G401.6 (cell line): ENCODE results near the gene UGT3A1.
"Not testable (repeated sequence)": the region's sequence is repeated elsewhere in the genome, so short reads cannot be mapped to it uniquely, and the experiment has no call there.

ENCODE experiments used
- FAIRE-seq: peaks from 2 replicates; lab custom pipeline; 2012; peaks lifted over from hg19 to GRCh38; lab: Jason Lieb, UNC

The UGT3A1 gene

DNA sequence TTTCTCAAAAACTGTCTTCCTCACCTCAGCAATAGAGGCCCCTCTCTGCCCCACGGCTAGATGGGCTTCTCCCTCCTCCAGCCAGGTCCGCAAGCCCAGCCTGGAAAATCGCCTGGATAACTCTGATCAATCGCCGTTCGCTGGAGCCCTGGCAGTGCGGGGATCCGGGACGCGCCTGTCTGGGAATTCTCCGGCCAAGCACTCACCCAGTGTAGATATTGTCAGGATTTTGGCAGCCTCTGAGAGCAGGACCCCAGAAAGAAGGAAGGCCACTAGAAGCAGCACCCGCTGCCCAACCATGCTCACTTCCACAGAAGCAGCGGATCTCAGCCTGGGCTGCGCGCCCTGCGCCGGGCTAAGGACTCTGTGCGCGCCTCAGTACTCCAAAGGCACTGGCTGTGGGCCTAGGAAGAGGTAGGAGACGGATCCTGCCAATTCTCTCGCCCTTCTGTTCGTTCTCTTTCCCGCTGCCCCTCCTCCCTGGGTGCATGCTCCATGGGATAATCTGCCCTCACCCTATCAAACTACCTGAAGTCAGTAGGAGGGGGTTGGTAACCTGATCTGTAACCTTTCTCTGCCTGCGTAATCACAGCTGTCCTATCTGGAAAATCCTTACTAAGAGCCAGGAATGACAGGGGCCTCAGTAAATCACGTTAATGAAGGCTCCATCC, at the start of gene UGT3A1:
UGT3A1 (minus strand) TSS at position 450 of the 671 bp plus-strand sequence; CDS start at position 300, 150 bp downstream.
- no peak for FAIRE-seq

- FAIRE-seq = no peak
Measured at GRCh38 chr5:36035696-36036095, 44.5 kb upstream of the UGT3A1 start.

DNA sequence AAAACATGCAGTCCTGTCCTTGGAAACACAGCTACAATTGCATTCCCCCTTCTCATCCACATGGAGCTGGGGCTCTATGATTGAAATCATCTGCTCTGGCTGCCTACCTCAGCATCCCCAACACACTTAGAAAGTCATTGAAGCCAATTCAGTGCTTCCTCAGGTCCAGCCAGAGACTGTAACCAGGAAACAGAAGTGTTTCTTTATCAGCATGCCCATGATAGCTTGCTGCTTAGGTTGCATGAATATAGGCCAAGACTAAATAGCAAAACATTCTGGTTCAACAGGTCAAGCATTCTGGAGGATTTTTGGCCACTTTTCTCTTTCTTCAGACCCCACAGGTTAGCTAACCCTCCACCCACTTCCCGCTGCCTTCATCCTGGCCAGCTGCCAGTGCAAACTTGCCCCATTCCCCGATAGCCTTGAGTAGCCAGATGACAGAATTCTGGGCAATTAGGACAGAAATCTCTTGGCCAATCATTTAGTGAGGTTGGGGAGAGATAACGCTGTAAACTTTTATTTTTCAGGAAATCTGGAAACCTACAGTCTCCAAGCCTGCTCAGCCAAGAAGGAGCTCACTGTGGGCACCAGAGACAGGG, 43.4 kb upstream of the UGT3A1 start:
- not testable (repeated sequence) for FAIRE-seq

DNA sequence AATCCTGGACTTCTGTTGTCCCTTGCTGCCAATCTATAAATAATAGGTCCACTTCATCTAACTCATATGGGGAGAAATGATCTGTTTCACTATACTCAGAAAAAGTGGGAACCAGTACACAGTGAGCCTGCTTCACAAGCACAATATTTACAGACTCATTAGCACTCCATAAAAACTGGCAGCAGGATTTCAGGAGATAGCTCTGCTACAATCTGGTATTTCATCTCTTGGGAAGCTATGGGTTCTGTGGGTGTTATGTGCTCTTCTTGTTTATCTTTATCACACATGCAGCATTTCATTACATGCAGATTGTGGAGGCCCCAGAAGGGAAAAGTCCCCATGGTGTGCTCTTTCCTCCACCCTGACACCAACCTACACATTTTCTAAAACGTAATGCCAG, 42.3 kb upstream of the UGT3A1 start:
- no peak for FAIRE-seq

DNA sequence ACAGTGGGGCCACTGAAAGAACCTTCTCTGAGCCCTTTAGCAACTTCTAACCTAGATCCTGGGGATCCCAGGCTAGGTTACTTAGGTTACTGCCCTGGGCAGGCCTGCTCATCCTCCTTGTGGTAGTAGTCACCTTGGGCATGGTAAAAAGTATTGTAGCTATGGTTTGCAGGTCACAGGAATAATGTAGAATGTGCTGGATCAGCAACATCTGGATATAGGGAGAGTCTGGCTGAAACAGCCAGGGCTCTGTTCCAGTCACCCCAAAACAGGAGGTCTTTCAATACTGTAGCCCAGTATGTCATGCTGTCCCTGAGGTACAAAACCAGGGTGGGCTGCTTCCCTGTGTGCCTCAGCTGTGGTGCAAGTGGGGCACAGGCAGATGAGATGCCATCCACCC, 41.9 kb upstream of the UGT3A1 start:
- FAIRE-seq = no peak

DNA sequence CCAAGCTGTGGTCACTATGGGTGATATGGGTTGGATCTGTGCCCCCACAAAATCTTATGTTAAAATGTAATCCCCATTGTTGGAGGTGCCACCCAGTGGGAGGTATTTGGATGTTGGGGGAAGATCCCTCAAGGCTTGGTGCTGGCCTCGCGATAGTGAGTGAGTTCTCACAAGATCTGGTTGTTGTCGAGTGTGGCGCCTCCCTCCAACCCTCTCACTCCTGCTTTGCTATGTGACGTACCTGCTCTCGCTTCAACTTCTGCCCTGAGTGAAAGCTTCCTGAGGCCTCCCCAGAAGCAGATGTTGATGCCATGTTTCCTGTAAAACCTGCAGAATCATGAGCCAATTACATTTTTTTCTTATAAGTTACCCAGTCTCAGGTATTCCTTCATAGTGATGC, 40.0 kb upstream of the UGT3A1 start:
- no peak for FAIRE-seq

DNA sequence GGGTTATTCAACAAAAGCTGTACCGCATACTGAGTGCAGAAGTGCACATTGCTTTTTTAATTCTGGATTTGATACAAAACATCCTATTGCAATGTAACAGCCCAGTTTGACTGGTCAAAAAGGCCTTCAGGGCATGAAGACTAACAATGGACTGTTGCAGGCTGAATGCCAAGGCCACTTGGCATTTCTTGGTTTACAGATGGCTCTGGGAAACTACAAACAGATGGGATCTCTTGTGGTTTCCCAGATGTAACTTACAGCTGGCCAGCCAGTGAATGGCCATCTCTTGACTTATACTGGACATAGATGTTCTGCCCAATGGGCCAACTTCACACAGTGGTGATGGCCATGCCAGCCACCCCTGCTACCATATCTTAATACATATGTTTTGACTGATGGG, 38.7 kb upstream of the UGT3A1 start:
- FAIRE-seq = no peak

GRCh38 chr5:36028816-36029465, 37.8 kb upstream of the UGT3A1 start:
- no peak for FAIRE-seq

DNA sequence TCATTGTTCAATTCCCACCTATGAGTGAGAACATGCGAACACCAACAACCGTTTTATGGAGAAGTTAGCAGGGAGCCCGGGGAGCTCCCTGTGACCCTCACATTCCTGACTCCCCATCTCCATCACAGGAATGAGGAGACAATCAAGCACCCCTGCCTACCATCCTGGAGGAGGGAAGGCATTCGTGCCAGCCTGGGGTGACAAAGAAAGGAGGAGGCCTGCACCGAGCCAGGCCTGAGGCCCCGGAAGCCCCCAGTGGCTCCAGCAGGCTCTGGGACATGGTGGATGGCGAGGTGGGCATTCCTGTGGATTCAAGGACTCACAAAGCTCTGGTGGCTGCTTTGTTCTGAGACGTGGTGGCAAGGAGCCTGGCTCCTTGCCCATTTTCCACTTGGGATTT, 36.5 kb upstream of the UGT3A1 start:
- FAIRE-seq = no peak

- no peak for FAIRE-seq
Measured at GRCh38 chr5:36026706-36027465, 35.7 kb upstream of the UGT3A1 start.

DNA sequence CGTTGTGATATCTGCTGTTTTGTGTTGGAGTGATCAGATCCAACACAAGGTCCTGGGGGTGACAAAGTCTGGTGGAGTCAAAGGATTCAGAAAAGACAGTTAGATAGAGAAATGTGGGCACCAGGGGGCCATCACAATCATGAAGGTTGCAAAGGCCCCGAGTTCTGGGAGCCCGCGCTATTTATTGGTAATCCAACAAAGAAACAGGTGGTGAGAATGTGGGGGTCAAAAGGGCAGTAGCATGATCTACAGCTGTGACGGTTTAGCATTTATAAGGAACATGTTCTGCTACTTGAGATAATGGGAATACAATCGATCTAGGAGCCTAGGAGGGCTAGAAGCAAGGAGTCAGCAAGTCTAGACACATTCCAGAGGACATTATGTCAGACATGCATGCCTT, 31.1 kb upstream of the UGT3A1 start:
- not testable (repeated sequence) for FAIRE-seq

GRCh38 chr5:36019584-36019983, 28.4 kb upstream of the UGT3A1 start:
- not testable (repeated sequence) for FAIRE-seq

DNA sequence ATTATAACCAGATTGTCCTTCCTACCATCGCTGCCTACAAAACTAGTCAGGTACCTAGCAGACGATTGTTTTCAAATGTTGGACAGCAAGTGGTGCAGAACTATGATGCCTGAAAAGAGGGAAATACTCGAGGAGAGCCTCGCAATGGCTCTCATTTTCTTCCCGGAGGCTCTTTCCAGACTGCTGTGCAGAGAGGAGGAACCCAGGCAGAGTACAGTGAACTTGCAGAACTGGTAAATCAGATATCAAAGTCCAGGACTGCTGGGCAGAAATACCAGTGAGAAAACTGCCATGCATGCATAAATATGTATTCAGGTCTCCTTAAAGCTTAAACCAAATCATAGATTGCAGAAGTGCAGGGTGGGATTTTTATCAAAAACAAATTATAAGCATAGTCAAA, 26.4 kb upstream of the UGT3A1 start:
- no peak for FAIRE-seq

DNA sequence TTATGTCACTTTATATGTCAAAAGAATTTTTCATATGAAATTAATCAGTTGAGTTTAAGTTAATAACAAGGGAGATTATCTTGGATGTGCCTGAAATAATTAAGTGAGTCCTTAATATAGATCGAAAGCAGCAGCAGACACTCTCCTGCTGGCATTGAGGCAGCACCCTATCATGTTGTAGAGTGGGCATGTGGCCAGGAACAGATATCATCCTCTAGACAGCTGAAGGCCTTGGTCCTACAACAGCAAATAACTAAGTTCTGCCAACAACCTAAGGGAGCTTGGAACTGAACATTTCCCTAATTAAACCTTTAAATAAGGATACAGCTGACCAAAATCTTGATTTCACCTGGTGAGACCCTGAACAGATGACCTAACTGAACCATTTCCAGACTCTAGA, 25.8 kb upstream of the UGT3A1 start:
- no peak for FAIRE-seq

DNA sequence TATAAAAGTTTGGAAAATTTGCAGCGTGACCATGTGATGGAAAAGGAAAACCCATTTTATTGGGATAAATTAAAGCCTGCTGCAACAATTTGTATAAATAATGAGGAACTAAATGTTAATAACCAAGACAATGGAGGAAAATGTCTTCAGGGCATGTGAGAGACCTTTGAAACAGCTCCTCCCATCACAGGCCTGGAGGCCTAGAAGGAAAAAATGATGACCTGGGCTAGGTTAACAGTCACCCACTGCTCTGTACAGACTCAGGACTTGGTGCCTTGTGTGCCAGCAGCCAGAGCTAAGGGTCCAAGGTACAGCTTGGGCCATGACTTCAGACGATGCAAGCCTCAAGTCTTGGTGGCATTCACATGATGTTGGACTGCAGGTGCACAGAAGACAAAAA, 22.0 kb upstream of the UGT3A1 start:
- no peak for FAIRE-seq

DNA sequence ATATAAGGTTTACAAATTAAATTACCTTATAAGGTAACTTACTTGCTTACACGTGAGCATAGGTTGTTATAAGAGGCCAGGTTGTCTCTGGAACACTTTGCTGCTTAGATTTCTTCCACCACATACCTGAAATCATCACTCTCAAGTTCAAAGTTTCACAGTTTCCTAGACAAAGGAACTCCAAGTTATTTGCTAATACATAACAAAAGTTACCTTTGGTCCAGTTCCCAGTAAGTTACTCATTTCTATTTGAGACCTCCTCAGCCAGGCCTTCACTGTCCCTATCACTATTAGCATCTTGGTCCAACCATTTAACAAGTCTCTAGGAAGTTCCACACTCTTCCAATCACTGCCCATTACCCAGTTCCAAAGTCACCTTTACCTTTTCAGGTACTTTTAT, 18.5 kb upstream of the UGT3A1 start:
- FAIRE-seq = no peak

- no peak for FAIRE-seq
Measured at GRCh38 chr5:36007366-36007765, 16.2 kb upstream of the UGT3A1 start.

GRCh38 chr5:36006163-36006562, 15.0 kb upstream of the UGT3A1 start:
- no peak for FAIRE-seq

DNA sequence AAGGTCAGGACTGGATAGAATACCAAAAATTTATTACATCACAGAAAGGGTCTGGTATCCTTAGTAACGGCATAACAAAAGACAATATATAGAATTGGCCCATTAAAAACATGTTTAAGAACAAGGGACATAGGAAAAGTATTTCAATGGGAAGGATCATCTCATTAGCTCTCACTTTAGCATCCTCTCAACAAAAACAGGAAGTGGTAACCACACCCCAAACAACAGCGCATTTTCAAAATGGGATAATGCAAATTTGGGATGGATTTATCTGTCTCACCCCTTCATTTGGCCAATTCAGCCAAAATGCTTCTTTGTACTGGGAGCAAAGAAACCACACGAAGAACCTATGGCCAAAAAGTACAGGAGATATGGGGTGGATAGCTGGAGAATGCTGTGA, 9.8 kb upstream of the UGT3A1 start:
- no peak for FAIRE-seq

DNA sequence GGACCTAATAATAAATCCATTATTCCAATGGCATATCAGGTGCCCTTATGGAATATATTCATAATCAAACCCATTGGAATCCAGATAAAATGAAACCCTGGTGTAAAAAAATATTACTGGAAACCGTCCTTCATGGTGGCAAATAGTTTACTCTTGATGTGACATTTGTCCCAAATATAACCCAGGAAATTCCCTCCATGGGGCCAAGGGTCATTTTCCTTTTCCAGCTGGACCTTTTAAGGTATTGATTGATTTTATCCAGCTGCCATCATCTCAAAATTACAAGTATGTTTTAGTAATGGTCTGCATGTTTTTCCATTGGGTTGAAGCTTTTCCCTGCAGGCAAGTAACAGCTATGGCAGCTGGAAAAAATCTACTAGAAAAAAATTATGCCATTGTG, 8.4 kb upstream of the UGT3A1 start:
- FAIRE-seq = no peak

GRCh38 chr5:35996076-35996475, 4.9 kb upstream of the UGT3A1 start:
- FAIRE-seq = no peak

DNA sequence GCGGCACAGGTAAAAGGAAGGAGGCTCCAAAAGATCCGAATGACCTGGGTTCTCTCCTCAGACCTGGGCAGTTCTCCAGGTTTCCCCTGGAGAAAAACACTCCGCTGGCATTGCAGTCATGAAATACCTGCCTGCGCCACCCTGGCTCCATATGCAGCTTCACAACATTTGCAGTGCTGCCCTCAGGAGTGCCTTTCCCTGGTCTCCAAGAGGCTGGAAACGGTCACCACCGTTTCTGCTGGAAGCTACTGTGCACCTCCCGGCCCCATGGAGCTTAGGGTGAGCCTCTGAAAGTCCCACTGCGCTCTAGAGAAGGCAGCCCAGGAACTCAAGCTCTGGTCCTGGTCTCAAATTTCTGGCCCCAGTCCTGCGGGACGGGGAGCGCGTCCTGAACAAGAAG, 670 bp downstream of the UGT3A1 start:
- no peak for FAIRE-seq

DNA sequence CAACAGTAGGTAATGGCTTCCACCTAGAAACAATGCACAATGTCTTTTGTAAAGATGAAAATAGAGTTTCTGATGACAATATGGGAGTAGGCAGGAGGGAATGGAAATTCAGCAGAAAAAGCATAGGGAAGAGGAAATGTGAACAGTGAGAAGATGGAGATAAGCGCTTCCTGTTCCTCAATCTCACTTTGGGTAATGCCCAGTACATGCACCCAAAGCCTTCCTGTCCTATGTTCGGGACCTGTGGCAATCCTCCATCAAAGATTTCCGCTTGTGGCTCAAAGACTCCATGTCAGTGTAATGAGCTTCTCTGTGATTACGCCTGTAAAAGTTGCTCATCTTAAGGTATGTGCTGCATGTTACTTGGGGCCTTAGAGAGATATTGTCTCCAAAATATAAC, 2.7 kb downstream of the UGT3A1 start:
- FAIRE-seq = no peak
